ENCODE measurements around the gene TMX2.

DNA sequence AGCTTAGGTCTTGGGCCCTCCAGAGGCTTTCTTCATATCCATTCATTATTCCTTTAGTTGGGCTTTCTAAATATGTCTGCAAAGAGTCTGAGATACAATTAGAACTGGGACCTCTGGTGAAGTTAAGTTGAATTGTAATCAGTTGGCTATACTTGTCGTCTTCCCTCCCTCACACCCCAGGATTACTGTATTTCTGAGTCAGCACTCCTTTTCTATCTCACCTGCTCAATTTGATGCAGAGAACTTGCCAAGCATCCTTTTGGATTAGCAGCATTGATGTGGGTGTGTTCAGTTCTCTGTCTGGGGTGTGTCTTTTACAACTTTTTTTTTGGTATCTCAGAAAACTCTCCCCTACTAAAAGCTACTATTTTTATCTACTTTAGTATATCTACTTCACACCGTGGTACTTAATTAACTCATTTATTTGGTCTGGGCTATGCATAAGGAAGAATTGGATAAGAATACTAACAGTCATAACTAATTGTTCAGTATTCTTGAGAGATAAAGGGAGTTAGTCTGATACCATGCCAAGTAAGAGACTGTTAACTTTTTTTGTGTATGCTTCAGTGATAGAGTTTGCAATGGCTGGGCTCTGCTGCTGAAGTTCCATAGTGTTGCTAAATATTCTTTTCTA is 64.3 kb downstream of the TMX2 start:
- TF ChIP-seq, protein P1, sequence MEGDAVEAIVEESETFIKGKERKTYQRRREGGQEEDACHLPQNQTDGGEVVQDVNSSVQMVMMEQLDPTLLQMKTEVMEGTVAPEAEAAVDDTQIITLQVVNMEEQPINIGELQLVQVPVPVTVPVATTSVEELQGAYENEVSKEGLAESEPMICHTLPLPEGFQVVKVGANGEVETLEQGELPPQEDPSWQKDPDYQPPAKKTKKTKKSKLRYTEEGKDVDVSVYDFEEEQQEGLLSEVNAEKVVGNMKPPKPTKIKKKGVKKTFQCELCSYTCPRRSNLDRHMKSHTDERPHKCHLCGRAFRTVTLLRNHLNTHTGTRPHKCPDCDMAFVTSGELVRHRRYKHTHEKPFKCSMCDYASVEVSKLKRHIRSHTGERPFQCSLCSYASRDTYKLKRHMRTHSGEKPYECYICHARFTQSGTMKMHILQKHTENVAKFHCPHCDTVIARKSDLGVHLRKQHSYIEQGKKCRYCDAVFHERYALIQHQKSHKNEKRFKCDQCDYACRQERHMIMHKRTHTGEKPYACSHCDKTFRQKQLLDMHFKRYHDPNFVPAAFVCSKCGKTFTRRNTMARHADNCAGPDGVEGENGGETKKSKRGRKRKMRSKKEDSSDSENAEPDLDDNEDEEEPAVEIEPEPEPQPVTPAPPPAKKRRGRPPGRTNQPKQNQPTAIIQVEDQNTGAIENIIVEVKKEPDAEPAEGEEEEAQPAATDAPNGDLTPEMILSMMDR (optimal IDR thresholded peaks at IDR 0.05 in 1 of 3, IDR thresholded peaks at IDR 0.05 in 1 of 3, conservative IDR thresholded peaks at IDR 0.05 in 1 of 3; ENCODE audit: extremely low read depth in 1 of 3, insufficient read depth in 2 of 3, low read length in 3 of 3) = no peak
- no peak for TF ChIP-seq EZH2 (IDR thresholded peaks at IDR 0.05; ENCODE audit: low read length)

Measured in keratinocyte (primary cell).